ENCODE measurements around the gene LIPG.
"Not testable (repeated sequence)": the region's sequence is repeated elsewhere in the genome, so short reads cannot be mapped to it uniquely, and the experiment has no call there.

Gene LIPG

GRCh38 chr18:49561289-49562193, at the start of gene LIPG:
LIPG (plus strand) TSS chr18:49562057; CDS start chr18:49562309, 252 bp downstream.
- CTCF ChIA-PET, result no interaction called here
- peak; percentile 90 for DNase-seq (ENCODE audit: low spot score)
- peak within 1 kb of the TSS; percentile 73 for H3K27ac ChIP-seq
- POLR2A ChIA-PET (ENCODE audit: low non-redundant PET), result no interaction called here
- TF ChIP-seq CTCF (conservative IDR thresholded peaks at IDR 0.05; ENCODE audit: low read depth), result no peak

DNA sequence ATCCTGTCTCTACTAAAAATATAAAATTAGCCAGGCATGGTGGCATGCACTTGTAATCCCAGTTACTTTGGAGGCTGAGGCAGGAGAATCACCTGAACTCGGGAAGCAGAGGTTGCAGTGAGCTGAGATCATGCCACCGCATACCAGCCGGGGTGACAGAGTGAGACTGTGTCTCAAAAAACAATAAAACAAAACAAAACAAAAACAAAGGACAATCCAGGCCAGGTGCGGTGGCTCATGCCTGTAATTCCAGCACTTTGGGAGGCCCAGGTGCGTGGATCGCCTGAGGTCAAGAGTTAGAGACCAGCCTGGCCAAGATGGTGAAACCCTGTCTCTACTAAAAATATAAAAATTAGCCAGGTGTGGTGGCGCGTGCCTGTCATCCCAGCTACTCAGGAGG, 49.0 kb upstream of the LIPG start:
- CTCF ChIA-PET, result interaction anchor here (0.7 kb wide), 1 partner anchor 195 kb away, joined by 5 read pairs; no protein-coding TSS in a partner anchor
- DNase-seq (ENCODE audit: low spot score); H3K27ac ChIP-seq; POLR2A ChIA-PET (ENCODE audit: low non-redundant PET): not testable (repeated sequence)

GRCh38 chr18:49514577-49514976, 47.3 kb upstream of the LIPG start:
- no peak overlapping the region for H3K27ac ChIP-seq
- no peak for DNase-seq (ENCODE audit: low spot score)
- TF ChIP-seq CTCF (conservative IDR thresholded peaks at IDR 0.05; ENCODE audit: low read depth), result no peak
- CTCF ChIA-PET, result no interaction called here
- POLR2A ChIA-PET (ENCODE audit: low non-redundant PET), result no interaction called here

GRCh38 chr18:49515003-49515402, 46.9 kb upstream of the LIPG start:
- CTCF ChIA-PET; H3K27ac ChIP-seq; DNase-seq (ENCODE audit: low spot score); POLR2A ChIA-PET (ENCODE audit: low non-redundant PET): not testable (repeated sequence)

- H3K27ac ChIP-seq, result no peak overlapping the region
- DNase-seq (ENCODE audit: low spot score), result no peak
- POLR2A ChIA-PET (ENCODE audit: low non-redundant PET), result no interaction called here
- CTCF ChIA-PET, result no interaction called here
- TF ChIP-seq CTCF (conservative IDR thresholded peaks at IDR 0.05; ENCODE audit: low read depth), result no peak
Observed at GRCh38 chr18:49515516-49515915, 46.3 kb upstream of the LIPG start.

DNA sequence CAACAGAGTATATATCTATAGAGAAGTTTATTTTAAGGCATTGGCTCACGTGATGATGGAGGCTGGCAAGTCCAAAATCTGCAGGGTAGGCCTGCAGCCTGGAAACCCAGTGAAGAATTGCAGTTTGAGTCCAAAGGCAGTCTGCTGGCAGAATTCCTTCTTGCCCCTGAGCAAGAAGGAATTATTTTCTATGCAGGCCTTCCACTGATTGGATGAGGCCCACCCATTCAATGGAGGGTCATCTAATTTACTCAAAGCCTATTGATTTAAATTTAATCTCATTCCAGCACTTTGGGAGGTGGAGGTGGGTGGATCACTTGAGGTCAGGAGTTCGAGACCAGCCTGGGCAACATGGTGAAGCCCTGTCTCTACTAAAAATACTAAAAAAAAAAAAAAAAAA, 44.4 kb upstream of the LIPG start:
- CTCF ChIA-PET, result no interaction called here
- no peak for TF ChIP-seq CTCF (conservative IDR thresholded peaks at IDR 0.05; ENCODE audit: low read depth)
- DNase-seq (ENCODE audit: low spot score), result no peak

GRCh38 chr18:49519101-49519971, 42.5 kb upstream of the LIPG start:
- CTCF ChIA-PET, result interaction anchor here (0.8 kb wide), 1 partner anchor 9 kb away, joined by 3 read pairs; no protein-coding TSS in a partner anchor
- POLR2A ChIA-PET (ENCODE audit: low non-redundant PET), result no interaction called here

More for the DNA sequence above, 44.4 kb upstream of the LIPG start:
- POLR2A ChIA-PET (ENCODE audit: low non-redundant PET), result no interaction called here
- H3K27ac ChIP-seq, result no peak overlapping the region

More at GRCh38 chr18:49519101-49519971, 42.5 kb upstream of the LIPG start:
- no peak overlapping the region for H3K27ac ChIP-seq
- DNase-seq (ENCODE audit: low spot score), result no peak
- no peak for TF ChIP-seq CTCF (conservative IDR thresholded peaks at IDR 0.05; ENCODE audit: low read depth)
